CD14-positive monocyte (primary cell): ENCODE results near the gene MPDZ. TPM values are rescaled to one million over a fixed set of nuclear protein-coding genes. Genes with fewer than 3 reads are reported as not detected.

Source experiments
- DNase-seq, 3 donors: peaks; one replicate each; pipeline ENCODE4 v3.0.0-alpha.2; 2011 to 2022
- H2AFZ ChIP-seq: 2 replicates; pipeline ENCODE4 v1.6.0; 2012; ENCODE audit warnings: mild to moderate bottlenecking, low read depth, low read length, inconsistent platforms; ENCODE audit not compliant: insufficient read depth, poor library complexity, severe bottlenecking
- H3K27ac ChIP-seq, 2 donors: 1 replicate in 1 of 2; 2 replicates in 1 of 2; pipeline ENCODE4 v1.5.1; 2012 to 2013; ENCODE audit warnings: low read length in 2 of 2, control low read depth in 1 of 2, inconsistent platforms in 1 of 2, low read depth in 1 of 2, mild to moderate bottlenecking in 1 of 2
- H3K27me3 ChIP-seq, 2 donors: one replicate each; pipeline versions ENCODE4 v1.6.0 to v1.6.1; 2011 to 2013; ENCODE audit warnings: low read length in 2 of 2; ENCODE audit not compliant: control insufficient read depth in 2 of 2, insufficient read depth in 2 of 2
- H3K36me3 ChIP-seq, 2 donors: replicated peaks in 1 of 2; 1 replicate in 1 of 2; 2 replicates in 1 of 2; pipeline versions ENCODE4 v1.5.1 to v1.6.1; 2012 to 2013; ENCODE audit warnings: low read length in 2 of 2, control low read depth in 1 of 2, inconsistent platforms in 1 of 2, mild to moderate bottlenecking in 1 of 2; ENCODE audit not compliant: insufficient read depth in 2 of 2, control insufficient read depth in 1 of 2
- H3K4me1 ChIP-seq, 2 donors: 1 replicate in 1 of 2; 2 replicates in 1 of 2; pipeline versions ENCODE4 v1.5.1 to v1.6.1; 2012 to 2013; ENCODE audit warnings: low read length in 2 of 2, control low read depth in 1 of 2, inconsistent platforms in 1 of 2, mild to moderate bottlenecking in 1 of 2, moderate library complexity in 1 of 2; ENCODE audit not compliant: insufficient read depth in 2 of 2, control insufficient read depth in 1 of 2
- H3K4me2 ChIP-seq: replicated peaks from 2 replicates; pipeline ENCODE3; 2012; ENCODE audit warnings: low read length, moderate library complexity, mild to moderate bottlenecking; ENCODE audit not compliant: poor library complexity, severe bottlenecking; ENCODE audit errors: extremely low read depth
- H3K4me3 ChIP-seq, 3 experiments: fragments of 200-600 bp in 1 of 3; sonication (generic) in 1 of 3; replicated peaks in 1 of 3; 1 replicate in 2 of 3; 2 replicates in 1 of 3; pipeline ENCODE4 v1.5.1; 2011 to 2013; ENCODE audit warnings: low read length in 3 of 3, mild to moderate bottlenecking in 3 of 3, control low read depth in 2 of 3, low read depth in 2 of 3, inconsistent platforms in 1 of 3, moderate library complexity in 1 of 3
- H3K79me2 ChIP-seq: 2 replicates; pipeline ENCODE4 v1.6.0; 2012; ENCODE audit warnings: mild to moderate bottlenecking, control low read depth, inconsistent platforms, low read length, moderate library complexity; ENCODE audit not compliant: insufficient read depth
- H3K9ac ChIP-seq: 2 replicates; pipeline ENCODE4 v1.6.0; 2017; ENCODE audit warnings: low read length, mild to moderate bottlenecking; ENCODE audit not compliant: insufficient read depth, poor library complexity, severe bottlenecking
- H3K9me3 ChIP-seq, 2 donors: replicated peaks in 1 of 2; 1 replicate in 1 of 2; 2 replicates in 1 of 2; pipeline versions ENCODE4 v1.5.1 to v1.6.1; 2012 to 2013; ENCODE audit warnings: low read length in 2 of 2, control low read depth in 1 of 2; ENCODE audit not compliant: control insufficient read depth in 1 of 2, insufficient read depth in 1 of 2
- H4K20me1 ChIP-seq: 2 replicates; pipeline ENCODE4 v1.6.0; 2012; ENCODE audit warnings: mild to moderate bottlenecking, low read length, control low read depth, moderate library complexity; ENCODE audit not compliant: insufficient read depth
- H3K27ac Mint-ChIP-seq, 7 donors: one replicate each; pipeline ENCODE4 v1.8.0; 2020; ENCODE audit warnings: mild to moderate bottlenecking in 7 of 7, mixed read lengths in 7 of 7, moderate library complexity in 6 of 7, inconsistent platforms in 2 of 7
- H3K27me3 Mint-ChIP-seq, 3 donors: one replicate each; pipeline ENCODE4 v1.8.0; 2021 to 2022; ENCODE audit warnings: low read depth in 3 of 3, mild to moderate bottlenecking in 3 of 3, mixed read lengths in 3 of 3, moderate library complexity in 3 of 3, inconsistent platforms in 1 of 3
- H3K36me3 Mint-ChIP-seq, 2 donors: one replicate each; pipeline ENCODE4 v1.8.0; 2020; ENCODE audit warnings: mixed read lengths in 2 of 2, inconsistent platforms in 1 of 2, mild to moderate bottlenecking in 1 of 2
- H3K4me1 Mint-ChIP-seq: one replicate; pipeline ENCODE4 v1.8.0; 2020; ENCODE audit warnings: mild to moderate bottlenecking, mixed read lengths
- H3K4me3 Mint-ChIP-seq, 2 donors: one replicate each; pipeline ENCODE4 v1.8.0; 2020; ENCODE audit warnings: mild to moderate bottlenecking in 2 of 2, mixed read lengths in 2 of 2, moderate library complexity in 1 of 2
- H3K9me3 Mint-ChIP-seq, 7 donors: one replicate each; pipeline ENCODE4 v1.8.0; 2020 to 2022; ENCODE audit warnings: mixed read lengths in 7 of 7, mild to moderate bottlenecking in 6 of 7, moderate library complexity in 6 of 7, inconsistent platforms in 2 of 7
- WGBS: methylation state at CpG from one replicate; pipeline ENCODE4 v1.1.5; 2013; ENCODE audit warnings: missing lambda C conversion rate; ENCODE audit not compliant: insufficient coverage; 5-methylcytosine and 5-hydroxymethylcytosine counted together
- intact Hi-C, 2 donors: fragments of 100-400 bp; cut with micrococcal nuclease; formaldehyde crosslinking; loops; one replicate each; pipeline versions ENCODE4 v1.15.0 to v1.15.1; 2023
- polyA plus RNA-seq, 3 donors: library from polyadenylated mRNA; depleted of rRNA in 1 of 3; unstranded in 2 of 3; stranded (reverse) in 1 of 3; fragments of 300-500 nt in 2 of 3; fragments of >200 nt in 1 of 3; fragmentation: Illumina TruSeq in 2 of 3; gene quantifications; 1 replicate in 2 of 3; 2 replicates in 1 of 3; pipeline ENCODE4 v1.2.3, GENCODE V29; 2012 to 2021
- TF ChIP-seq, protein P1 (sequence below): fragments of 200-600 bp; IDR thresholded peaks from one replicate; pipeline ENCODE4 v1.8.0; 2022; ENCODE audit warnings: antibody characterized with exemption, mild to moderate bottlenecking

Gene MPDZ
- polyA plus RNA-seq, 3 donors, result not detected

DNA sequence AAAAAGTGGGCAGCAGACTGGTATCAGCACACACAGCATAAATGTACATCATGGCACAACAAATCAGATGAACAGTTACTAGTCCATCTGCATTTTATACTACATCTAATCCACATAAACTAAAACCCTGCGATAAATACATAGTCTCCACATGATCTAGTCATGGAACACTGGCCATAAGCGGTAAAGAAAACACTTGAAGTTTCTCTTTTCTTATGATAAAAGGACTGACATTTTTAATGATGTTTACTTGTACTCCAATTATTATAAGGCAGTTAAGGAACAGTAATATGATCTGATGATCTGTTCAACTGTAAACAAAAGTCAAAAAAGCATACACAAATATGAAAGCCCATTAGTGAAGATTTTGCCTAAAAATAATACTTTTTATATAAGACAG is 112.5 kb downstream of the MPDZ start:
- Histone ChIP-seq H2AFZ (no peak overlapping the region), H3K79me2 (no peaks in the 10 kb centered on the region), H3K4me2 (no peak overlapping the region), H3K36me3 (no peaks in the 10 kb centered on the region), H3K4me1 (no peaks in the 10 kb centered on the region), H3K27me3 (no peaks in the 10 kb centered on the region), H3K4me3 (no peak overlapping the region), H3K9ac (no peak overlapping the region), H3K27ac (no peak overlapping the region), H3K9me3 (no peaks in the 10 kb centered on the region), H4K20me1 (no peaks in the 10 kb centered on the region)
- Mint-ChIP-seq H3K4me3 (no peak overlapping the region), H3K27me3 (no peaks in the 10 kb centered on the region), H3K27ac (no peak overlapping the region), H3K36me3 (no peaks in the 10 kb centered on the region), H3K9me3 (no peaks in the 10 kb centered on the region), H3K4me1 (no peaks in the 10 kb centered on the region)
- intact Hi-C loops, result no loop called here
- no peak for DNase-seq
- no CpG with 5 or more reads among the region's 2 CpGs for WGBS
- TF ChIP-seq, protein P1, sequence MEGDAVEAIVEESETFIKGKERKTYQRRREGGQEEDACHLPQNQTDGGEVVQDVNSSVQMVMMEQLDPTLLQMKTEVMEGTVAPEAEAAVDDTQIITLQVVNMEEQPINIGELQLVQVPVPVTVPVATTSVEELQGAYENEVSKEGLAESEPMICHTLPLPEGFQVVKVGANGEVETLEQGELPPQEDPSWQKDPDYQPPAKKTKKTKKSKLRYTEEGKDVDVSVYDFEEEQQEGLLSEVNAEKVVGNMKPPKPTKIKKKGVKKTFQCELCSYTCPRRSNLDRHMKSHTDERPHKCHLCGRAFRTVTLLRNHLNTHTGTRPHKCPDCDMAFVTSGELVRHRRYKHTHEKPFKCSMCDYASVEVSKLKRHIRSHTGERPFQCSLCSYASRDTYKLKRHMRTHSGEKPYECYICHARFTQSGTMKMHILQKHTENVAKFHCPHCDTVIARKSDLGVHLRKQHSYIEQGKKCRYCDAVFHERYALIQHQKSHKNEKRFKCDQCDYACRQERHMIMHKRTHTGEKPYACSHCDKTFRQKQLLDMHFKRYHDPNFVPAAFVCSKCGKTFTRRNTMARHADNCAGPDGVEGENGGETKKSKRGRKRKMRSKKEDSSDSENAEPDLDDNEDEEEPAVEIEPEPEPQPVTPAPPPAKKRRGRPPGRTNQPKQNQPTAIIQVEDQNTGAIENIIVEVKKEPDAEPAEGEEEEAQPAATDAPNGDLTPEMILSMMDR, result no peak

- Histone ChIP-seq H3K9me3 (no peaks in the 10 kb centered on the region), H3K36me3 (no peaks in the 10 kb centered on the region), H3K27me3 (no peaks in the 10 kb centered on the region), H4K20me1 (no peaks in the 10 kb centered on the region), H3K79me2 (no peaks in the 10 kb centered on the region), H3K9ac (no peak overlapping the region), H3K4me3 (no peak overlapping the region), H3K4me2 (no peak overlapping the region), H3K4me1 (no peaks in the 10 kb centered on the region), H2AFZ (no peak overlapping the region), H3K27ac (no peak overlapping the region)
- Mint-ChIP-seq H3K9me3 (no peaks in the 10 kb centered on the region), H3K27me3 (no peaks in the 10 kb centered on the region), H3K4me1 (no peaks in the 10 kb centered on the region), H3K27ac (no peak overlapping the region), H3K36me3 (no peaks in the 10 kb centered on the region), H3K4me3 (no peak overlapping the region)
- TF ChIP-seq, protein P1, result no peak
- DNase-seq, result no peak
- intact Hi-C loops, result no loop called here
- WGBS, result 86% methylated on average over 1 of the region's 2 CpGs
Observed at GRCh38 chr9:13165956-13166355, 113.5 kb downstream of the MPDZ start.
